ENCODE measurements around the gene USP22. TPM values are rescaled to one million over a fixed set of nuclear protein-coding genes. Genes with fewer than 3 reads are reported as not detected.

Gene USP22
- total and polyA plus RNA-seq, 10 of the 15 experiments (the other 5 are each of a cell fraction or from before 2014, with no cell fraction given), result 10.8 to 218 (median 98.8) TPM

DNA sequence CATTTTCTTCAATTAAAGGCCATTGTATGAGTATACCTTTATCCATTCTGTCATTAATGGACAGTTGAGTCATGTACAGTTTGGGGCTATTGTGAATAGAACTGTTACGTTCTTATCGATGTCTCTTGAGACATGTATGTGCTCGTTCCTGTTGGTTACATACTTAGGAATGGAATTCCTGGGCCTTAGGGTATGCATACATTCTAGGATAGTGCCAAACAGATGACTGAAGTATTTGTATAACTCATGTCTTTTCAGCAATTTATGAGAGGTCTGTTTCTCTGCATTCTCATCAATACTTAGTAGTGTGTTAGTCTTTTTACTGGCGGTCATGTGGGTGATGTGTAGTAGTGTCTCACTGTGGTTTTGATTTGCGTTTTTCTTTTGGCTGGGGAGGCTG lies 81.2 kb downstream of the USP22 start (continued):
- TF ChIP-seq PRDM15 (CRISPR knock-in tag; IDR thresholded peaks at IDR 0.05) (no peak), EP300 (IDR thresholded peaks at IDR 0.05; ENCODE audit: borderline replicate concordance in 1 of 2, control insufficient read depth in 1 of 2, low read depth in 2 of 2, low read length in 2 of 2) (no peak)

- CTCF ChIA-PET, result no interaction called here
Observed at GRCh38 chr17:20960871-20961270, 81.9 kb downstream of the USP22 start.

More at GRCh38 chr17:20960871-20961270, 81.9 kb downstream of the USP22 start:
- ATAC-seq (no peak), DNase-seq (ENCODE audit: low read depth, low spot score) (no peak), FAIRE-seq (no peak)
- no TSS peak for BruUV-seq (replicated peaks)
- intact Hi-C loops (cut with micrococcal nuclease; ENCODE audit: unreplicated experiment), result no loop called here
- Histone ChIP-seq H3K27me3 (replicated peaks in 1 of 2; ENCODE audit: control insufficient read depth in 2 of 2, insufficient read depth in 2 of 2, low read length in 1 of 2) (peaks cover 0 to 2% of the 10 kb centered on the region in 2 experiments; a peak in 3 of 4 replicates), H4K20me1 (ENCODE audit: control insufficient read depth, insufficient read depth) (no peaks in the 10 kb centered on the region), H3K4me2 (ENCODE audit: control insufficient read depth, insufficient read depth) (no peak overlapping the region), H3K27ac (ENCODE audit: control insufficient read depth, insufficient read depth) (no peak overlapping the region), H3K9ac (ENCODE audit: control insufficient read depth, insufficient read depth, low read length) (no peak overlapping the region), H3K9me3 (replicated peaks; ENCODE audit: control insufficient read depth, insufficient read depth, low read length) (no peaks in the 10 kb centered on the region), H2AFZ (ENCODE audit: control insufficient read depth, low read depth, low read length) (no peak overlapping the region), H3K4me3 (no peak overlapping the region), H3K79me2 (ENCODE audit: control insufficient read depth, insufficient read depth, low read length) (no peaks in the 10 kb centered on the region), H3K4me1 (ENCODE audit: control insufficient read depth, insufficient read depth, low read length) (no peaks in the 10 kb centered on the region), H3K36me3 (ENCODE audit: control insufficient read depth in 2 of 2, insufficient read depth in 2 of 2, low read length in 1 of 2) (no peaks in the 10 kb centered on the region)
- in situ Hi-C loops (cut with MboI), result loop anchor here (25.0 kb wide), 1 partner anchor 526 kb away; no protein-coding TSS in a partner anchor
- TF ChIP-seq GABPA (IDR thresholded peaks at IDR 0.05; ENCODE audit: low read depth) (no peak), RELB (IDR thresholded peaks at IDR 0.05; ENCODE audit: low read depth) (no peak), HDAC2 (IDR thresholded peaks at IDR 0.05) (no peak), DPF2 (IDR thresholded peaks at IDR 0.05) (no peak), SIN3A (IDR thresholded peaks at IDR 0.05; ENCODE audit: low read depth, low read length) (no peak), SREBF1 (IDR thresholded peaks at IDR 0.05; ENCODE audit: low read length) (no peak), ZBTB11 (CRISPR knock-in tag; IDR thresholded peaks at IDR 0.05) (no peak), KDM1A (IDR thresholded peaks at IDR 0.05; ENCODE audit: borderline replicate concordance) (no peak), POU2F2 (IDR thresholded peaks at IDR 0.05; ENCODE audit: borderline replicate concordance, low read depth, low read length) (no peak), FOS (IDR thresholded peaks at IDR 0.05; ENCODE audit: borderline replicate concordance, extremely low read depth, insufficient read length) (no peak), PAX5 (IDR thresholded peaks at IDR 0.05; ENCODE audit: borderline replicate concordance, low read depth, low read length) (no peak)
- TF ChIP-seq, protein P1, sequence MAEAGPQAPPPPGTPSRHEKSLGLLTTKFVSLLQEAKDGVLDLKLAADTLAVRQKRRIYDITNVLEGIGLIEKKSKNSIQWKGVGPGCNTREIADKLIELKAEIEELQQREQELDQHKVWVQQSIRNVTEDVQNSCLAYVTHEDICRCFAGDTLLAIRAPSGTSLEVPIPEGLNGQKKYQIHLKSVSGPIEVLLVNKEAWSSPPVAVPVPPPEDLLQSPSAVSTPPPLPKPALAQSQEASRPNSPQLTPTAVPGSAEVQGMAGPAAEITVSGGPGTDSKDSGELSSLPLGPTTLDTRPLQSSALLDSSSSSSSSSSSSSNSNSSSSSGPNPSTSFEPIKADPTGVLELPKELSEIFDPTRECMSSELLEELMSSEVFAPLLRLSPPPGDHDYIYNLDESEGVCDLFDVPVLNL (IDR thresholded peaks at IDR 0.05; ENCODE audit: low read depth, low read length), result no peak
- WGBS (ENCODE audit: insufficient coverage, insufficient replicate concordance, low lambda C conversion rate, missing lambda C conversion rate), result 44% methylated on average over 7 of the region's 7 CpGs
- ChIA-PET RAD21 (ENCODE audit: unreplicated experiment) (no interaction called here), SMC1A (ENCODE audit: uncharacterized antibody, unreplicated experiment) (no interaction called here), POLR2A (no interaction called here)
